GM12872 (cell line): Measurements from ENCODE around the gene CNKSR3.

Source experiments
- TF ChIP-seq, protein P1 (sequence below): IDR thresholded peaks from 3 replicates; pipeline ENCODE4 v1.5.1; 2011; ENCODE audit warnings: low read depth, mild to moderate bottlenecking, low read length, moderate library complexity; ENCODE audit not compliant: insufficient read depth

The CNKSR3 gene

DNA sequence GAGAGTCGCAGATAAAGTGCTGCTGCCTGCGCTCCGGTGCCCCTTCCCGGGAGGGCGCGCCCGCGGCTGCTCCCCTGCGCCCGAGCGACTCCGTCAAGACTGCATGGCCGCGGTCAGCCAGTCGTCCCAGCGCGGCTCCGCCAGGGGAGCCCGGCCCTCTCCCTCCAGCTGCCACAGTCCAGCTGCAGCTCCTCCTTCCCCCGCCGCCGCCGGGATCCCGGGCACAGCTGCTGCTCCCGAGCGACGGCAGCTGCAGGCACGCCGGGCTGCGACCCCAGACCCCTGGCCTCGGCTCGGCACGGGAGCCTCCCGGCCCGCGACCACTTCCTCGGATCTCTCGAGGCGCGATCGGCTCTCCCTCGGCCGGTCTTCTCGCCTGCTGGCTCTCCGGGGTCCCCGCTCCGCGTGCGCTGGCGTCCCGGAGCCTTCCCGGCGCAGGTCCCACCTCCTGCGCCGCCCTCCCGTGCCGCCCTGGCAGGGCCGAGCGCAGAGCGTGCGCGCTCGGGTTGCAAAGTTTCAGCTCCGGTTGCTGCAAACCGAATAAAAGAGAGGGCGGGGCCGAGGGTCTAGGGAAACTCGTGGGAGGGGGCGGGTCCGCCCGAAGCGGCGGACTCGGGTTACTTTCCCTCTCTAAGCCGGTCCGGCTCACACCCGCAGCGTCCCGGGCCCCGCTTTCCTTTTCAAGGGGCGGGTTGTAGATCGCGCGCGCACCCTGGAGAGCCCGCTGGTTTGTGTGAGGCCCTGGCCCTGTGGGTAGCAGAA lies at the start of gene CNKSR3:
TSS of gene CNKSR3 (minus strand) at position 542 of the 762 bp plus-strand sequence. CDS start 571 bp downstream, outside the sequence.
- TF ChIP-seq, protein P1, sequence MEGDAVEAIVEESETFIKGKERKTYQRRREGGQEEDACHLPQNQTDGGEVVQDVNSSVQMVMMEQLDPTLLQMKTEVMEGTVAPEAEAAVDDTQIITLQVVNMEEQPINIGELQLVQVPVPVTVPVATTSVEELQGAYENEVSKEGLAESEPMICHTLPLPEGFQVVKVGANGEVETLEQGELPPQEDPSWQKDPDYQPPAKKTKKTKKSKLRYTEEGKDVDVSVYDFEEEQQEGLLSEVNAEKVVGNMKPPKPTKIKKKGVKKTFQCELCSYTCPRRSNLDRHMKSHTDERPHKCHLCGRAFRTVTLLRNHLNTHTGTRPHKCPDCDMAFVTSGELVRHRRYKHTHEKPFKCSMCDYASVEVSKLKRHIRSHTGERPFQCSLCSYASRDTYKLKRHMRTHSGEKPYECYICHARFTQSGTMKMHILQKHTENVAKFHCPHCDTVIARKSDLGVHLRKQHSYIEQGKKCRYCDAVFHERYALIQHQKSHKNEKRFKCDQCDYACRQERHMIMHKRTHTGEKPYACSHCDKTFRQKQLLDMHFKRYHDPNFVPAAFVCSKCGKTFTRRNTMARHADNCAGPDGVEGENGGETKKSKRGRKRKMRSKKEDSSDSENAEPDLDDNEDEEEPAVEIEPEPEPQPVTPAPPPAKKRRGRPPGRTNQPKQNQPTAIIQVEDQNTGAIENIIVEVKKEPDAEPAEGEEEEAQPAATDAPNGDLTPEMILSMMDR = no peak

DNA sequence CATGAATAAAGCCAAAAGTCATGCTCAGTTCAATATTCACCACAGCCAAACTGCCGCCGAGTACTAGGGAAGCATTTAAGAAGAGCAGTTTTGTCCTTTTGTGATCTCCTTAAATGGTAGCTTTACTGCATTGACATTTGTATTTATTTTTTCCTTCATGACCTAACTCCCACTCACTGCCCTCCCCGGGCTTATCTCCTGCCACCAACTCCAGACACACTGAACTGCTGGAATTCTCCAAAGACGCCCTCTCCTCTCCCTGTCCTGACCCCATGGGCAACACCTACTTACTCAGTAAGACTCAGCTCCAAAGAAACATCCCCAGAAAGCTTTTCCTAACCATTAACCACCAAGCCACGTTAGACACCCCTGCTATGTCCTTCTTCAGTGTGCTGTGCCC lies 48.5 kb upstream of the CNKSR3 start:
- TF ChIP-seq, protein P1 = no peak

DNA sequence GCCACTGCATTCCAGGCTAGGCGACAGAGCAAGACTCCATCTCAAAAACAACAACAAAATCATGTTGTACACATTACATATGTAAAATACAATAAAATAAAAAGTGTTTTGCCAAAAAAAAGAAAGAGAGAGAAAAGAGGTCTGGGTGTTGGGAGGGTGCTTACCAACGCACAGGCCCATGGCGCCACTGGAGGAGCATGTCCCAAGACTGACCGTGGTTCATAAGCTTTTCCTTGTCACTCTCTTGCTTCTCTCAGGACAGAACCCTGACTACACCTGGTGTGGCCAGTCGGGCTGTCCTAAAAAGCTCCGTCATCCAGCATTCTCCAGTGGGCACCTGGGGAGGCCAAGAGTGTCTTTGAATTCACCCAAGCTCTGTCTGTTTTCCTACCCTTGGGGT lies 48.0 kb upstream of the CNKSR3 start:
- TF ChIP-seq, protein P1 = no peak

DNA sequence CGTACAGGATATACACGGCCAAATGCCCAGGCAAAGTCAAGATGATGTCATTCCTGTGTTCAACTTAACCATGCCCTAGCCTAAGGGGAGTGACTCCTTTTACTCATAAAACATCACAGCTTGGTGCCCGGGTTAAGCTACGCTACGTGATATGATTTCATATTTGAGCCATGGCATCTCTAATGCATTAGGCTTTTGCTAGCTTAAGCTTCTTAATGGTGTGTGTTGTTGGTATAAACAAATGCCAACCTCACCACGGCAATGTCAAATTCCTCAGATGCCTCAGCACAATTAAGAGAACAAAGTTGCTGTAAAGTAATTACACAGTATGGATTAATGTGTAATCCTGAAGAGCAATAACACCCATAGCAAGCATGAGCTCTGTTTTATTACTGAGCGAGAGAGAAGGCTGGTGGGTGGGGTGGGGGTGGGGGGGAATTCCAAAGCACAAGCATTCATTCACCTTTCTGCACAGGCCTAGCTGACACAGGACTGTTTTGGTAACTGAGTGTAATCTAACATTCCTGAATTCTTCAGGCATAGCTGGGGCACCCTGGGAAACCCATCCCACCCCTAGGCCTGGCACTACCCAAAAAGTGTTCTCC lies 44.7 kb upstream of the CNKSR3 start:
- TF ChIP-seq, protein P1 = no peak

DNA sequence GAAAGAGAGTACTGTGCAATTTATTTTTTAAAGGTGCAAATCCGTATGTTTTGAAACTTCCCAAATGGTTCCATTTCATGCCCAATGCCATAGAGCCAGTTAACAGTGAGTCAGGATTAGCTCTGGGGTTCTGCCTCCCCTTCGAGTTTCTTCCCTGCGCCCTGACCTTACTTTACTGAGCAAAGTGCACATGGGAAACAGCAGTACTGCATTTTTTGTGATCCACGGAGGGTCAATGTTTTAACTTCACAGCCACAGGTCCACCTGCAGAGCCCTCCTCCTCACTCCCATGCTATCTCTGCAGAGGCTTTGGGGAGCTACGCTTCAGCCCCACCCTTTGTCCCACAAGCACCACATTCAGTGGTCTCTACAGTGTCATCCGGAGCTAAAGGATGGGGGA lies 44.0 kb upstream of the CNKSR3 start:
- TF ChIP-seq, protein P1 = no peak

DNA sequence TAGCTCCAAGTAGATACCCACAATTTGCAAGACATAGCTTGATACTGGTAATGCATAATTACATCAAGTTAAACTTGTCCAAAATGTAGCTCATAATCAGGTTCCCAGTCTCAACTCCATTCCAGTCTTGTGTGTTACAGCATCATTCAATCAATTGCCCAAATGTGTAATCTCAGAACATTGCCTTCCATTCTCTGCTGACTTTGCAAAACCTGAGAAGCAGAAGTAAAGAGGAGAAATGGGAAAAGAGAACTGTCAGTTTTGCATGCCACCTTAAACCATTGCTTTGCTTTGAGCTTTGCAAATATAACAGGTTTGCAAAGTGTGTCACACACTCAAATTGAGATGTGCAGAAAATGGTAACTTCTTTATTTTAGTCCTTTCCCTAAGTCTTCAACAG lies 40.3 kb upstream of the CNKSR3 start:
- TF ChIP-seq, protein P1 = no peak

DNA sequence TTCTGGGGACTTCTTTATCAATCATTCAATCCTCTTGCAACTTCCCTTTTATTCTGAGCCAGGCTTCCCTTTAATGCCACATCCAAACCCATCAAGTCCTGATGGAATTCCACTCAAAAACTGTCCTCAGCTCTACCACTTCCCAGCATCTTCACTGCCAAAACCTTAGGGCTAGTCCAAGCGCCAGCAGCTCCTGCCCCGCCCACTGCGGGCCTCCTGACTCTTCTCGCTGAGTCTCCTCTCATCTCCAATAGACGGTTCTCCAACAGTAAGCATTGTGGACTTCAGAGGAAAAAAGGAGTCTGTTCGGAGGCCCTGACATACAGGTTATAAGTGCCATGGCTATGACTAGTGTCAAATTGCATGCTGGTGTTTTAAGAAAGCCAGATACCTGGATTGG lies 38.7 kb upstream of the CNKSR3 start:
- TF ChIP-seq, protein P1 = no peak
